HepG2 (cell line): ENCODE measurements around the gene PNPLA2. TPM values are rescaled to one million over a fixed set of nuclear protein-coding genes. Genes with fewer than 3 reads are reported as not detected.

Experiments
- ATAC-seq: fragments of 200-7000 bp; cut with Tn5 transposase; 3 replicates; pipeline ENCODE4 v1.9.1; 2020; ENCODE audit warnings: mild to moderate bottlenecking, moderate library complexity
- BruUV-seq: library from RNA; stranded (reverse); fragments of 400-500 nt; replicated peaks from 2 replicates; lab custom pipeline; 2021; lab: Mats Ljungman, UMichigan
- CTCF ChIA-PET: fragments of 300-600 bp; formaldehyde crosslinking; extraction: SDS; loops from one replicate; lab custom pipeline; 2021; ENCODE audit warnings: low total read pairs, inconsistent platforms, low intra/inter-chr PET ratio; lab: Yijun Ruan, JAX
- POLR2A ChIA-PET: fragments of 350-600 bp; sonication (Branson Sonifier 250); formaldehyde crosslinking; loops from one replicate; lab custom pipeline; 2020; ENCODE audit warnings: antibody characterized with exemption, inconsistent platforms; lab: Yijun Ruan, JAX
- DNase-seq: peaks from one replicate; pipeline ENCODE4 v3.0.0-alpha.2; 2015; ENCODE audit warnings: low spot score
- FAIRE-seq: peaks from 3 replicates; lab custom pipeline; 2011; peaks lifted over from hg19 to GRCh38; lab: Jason Lieb, UNC
- H2AFZ ChIP-seq: one replicate; pipeline ENCODE4 v1.6.1; 2011; ENCODE audit warnings: low read length, inconsistent platforms
- H3K27ac ChIP-seq: fragments of 300-600 bp; 3 replicates; pipeline ENCODE4 v1.8.0; 2011; ENCODE audit warnings: mixed run types, mild to moderate bottlenecking, mixed read lengths, low read length, inconsistent platforms; ENCODE audit not compliant: insufficient read depth; ENCODE audit errors: extremely low read length
- H3K27me3 ChIP-seq, 2 experiments: fragments of 200-600 bp in 1 of 2; 2 replicates in 1 of 2; 3 replicates in 1 of 2; pipeline versions ENCODE4 v1.6.0 to v1.8.0; 2011; ENCODE audit warnings: low read length in 2 of 2, mild to moderate bottlenecking in 2 of 2, moderate library complexity in 2 of 2, inconsistent platforms in 1 of 2; ENCODE audit not compliant: insufficient read depth in 2 of 2, control insufficient read depth in 1 of 2
- H3K36me3 ChIP-seq, 2 experiments: fragments of 200-600 bp in 1 of 2; replicated peaks in 1 of 2; 2 replicates in 1 of 2; 3 replicates in 1 of 2; pipeline versions ENCODE4 v1.5.1 to v1.8.0; 2011; ENCODE audit warnings: low read length in 2 of 2, inconsistent platforms in 1 of 2; ENCODE audit not compliant: insufficient read depth in 2 of 2, control insufficient read depth in 1 of 2
- H3K4me1 ChIP-seq: 2 replicates; pipeline ENCODE4 v1.5.1; 2012; ENCODE audit warnings: low read length, inconsistent platforms; ENCODE audit not compliant: insufficient read depth
- H3K4me2 ChIP-seq: 2 replicates; pipeline ENCODE4 v1.6.0; 2011; ENCODE audit warnings: low read depth, low read length, inconsistent platforms
- H3K4me3 ChIP-seq, 3 experiments: fragments of 200-600 bp in 1 of 3; sonication (generic), shearing (Covaris generic) in 1 of 3; replicated peaks in 1 of 3; 2 replicates each; pipeline ENCODE4 v1.5.1; 2011 to 2016; ENCODE audit warnings: low read length in 3 of 3, inconsistent platforms in 2 of 3, low read depth in 2 of 3, mild to moderate bottlenecking in 2 of 3, control low read depth in 1 of 3, mixed read lengths in 1 of 3; ENCODE audit not compliant: insufficient read depth in 1 of 3
- H3K79me2 ChIP-seq: one replicate; pipeline ENCODE4 v1.6.1; 2011; ENCODE audit warnings: low read length, inconsistent platforms; ENCODE audit not compliant: insufficient read depth
- H3K9ac ChIP-seq: 2 replicates; pipeline ENCODE4 v1.6.0; 2011; ENCODE audit warnings: mild to moderate bottlenecking, low read depth, low read length, inconsistent platforms; ENCODE audit not compliant: insufficient read depth
- H3K9me3 ChIP-seq: 2 replicates; pipeline ENCODE4 v1.5.1; 2012; ENCODE audit warnings: mild to moderate bottlenecking, low read length
- H4K20me1 ChIP-seq: 2 replicates; pipeline ENCODE4 v1.6.0; 2011; ENCODE audit warnings: inconsistent platforms, mild to moderate bottlenecking, low read length, moderate library complexity; ENCODE audit not compliant: insufficient read depth
- AGO2 ChIP-seq: fragments of 200-400 bp; formaldehyde crosslinking; optimal IDR thresholded peaks from 2 replicates; pipeline ENCODE3; 2017; ENCODE audit warnings: mild to moderate bottlenecking, low read depth, low read length, moderate library complexity
- POLR2A ChIP-seq, 2 experiments: IDR thresholded peaks; 2 replicates each; pipeline ENCODE4 v1.6.1; 2011; ENCODE audit warnings: low read depth in 2 of 2, low read length in 2 of 2, mild to moderate bottlenecking in 1 of 2, moderate library complexity in 1 of 2; ENCODE audit not compliant: insufficient read depth in 1 of 2
- TOPORS ChIP-seq: sonication (generic); formaldehyde crosslinking; IDR thresholded peaks from 2 replicates; pipeline ENCODE4 v1.8.0; 2023; ENCODE audit warnings: mild to moderate bottlenecking, missing genetic modification reagents
- ZFP91 ChIP-seq: sonication (generic); formaldehyde crosslinking; IDR thresholded peaks from 2 replicates; pipeline ENCODE4 v1.9.0; 2022; ENCODE audit warnings: missing genetic modification reagents, mild to moderate bottlenecking, borderline replicate concordance
- ZNF33A ChIP-seq: sonication (generic); formaldehyde crosslinking; IDR thresholded peaks from 2 replicates; pipeline ENCODE4 v1.5.1; 2020; ENCODE audit warnings: missing genetic modification reagents, mild to moderate bottlenecking, moderate library complexity, borderline replicate concordance
- ZNF343 ChIP-seq: sonication (generic); formaldehyde crosslinking; IDR thresholded peaks from 2 replicates; pipeline ENCODE4 v1.4.0; 2020; ENCODE audit warnings: mild to moderate bottlenecking, missing genetic modification reagents
- ZNF576 ChIP-seq: sonication (generic); formaldehyde crosslinking; IDR thresholded peaks from 2 replicates; pipeline ENCODE4 v1.4.0; 2020; ENCODE audit warnings: mild to moderate bottlenecking, missing genetic modification reagents
- ZNF589 ChIP-seq: sonication (generic); formaldehyde crosslinking; conservative IDR thresholded peaks from 2 replicates; pipeline ENCODE4 v1.8.0; 2022; ENCODE audit warnings: mild to moderate bottlenecking, moderate library complexity, missing genetic modification reagents
- WGBS: methylation state at CpG from one replicate; pipeline ENCODE4 v1.1.6; 2017; ENCODE audit warnings: low lambda C conversion rate; 5-methylcytosine and 5-hydroxymethylcytosine counted together
- in situ Hi-C: cut with HindIII; loops from 2 replicates; pipeline ENCODE4 v1.10.0; 2017; ENCODE audit warnings: low pct_unique_long_range_greater_than_20kb; ENCODE audit not compliant: extremely low pct_ligation_motif_present
- intact Hi-C: fragments of 100-400 bp; cut with micrococcal nuclease; formaldehyde crosslinking; loops from one replicate; pipeline ENCODE4 v1.10.0; 2022; ENCODE audit not compliant: unreplicated experiment
- polyA plus RNA-seq, 8 experiments: library from polyadenylated mRNA; depleted of rRNA in 3 of 8; stranded (reverse) in 7 of 8; unstranded in 1 of 8; fragments of >200 nt; fragmentation: Illumina TruSeq in 4 of 8; extraction: Trizol in 4 of 8; gene quantifications; 2 replicates each; pipeline versions ENCODE4 v1.2.1 to v1.2.3, GENCODE V29; 2011 to 2016; ENCODE audit warnings: low read depth in 4 of 8, missing spikeins in 1 of 8, mixed read lengths in 1 of 8; ENCODE audit not compliant: insufficient read depth in 1 of 8
- total RNA-seq, 5 experiments: library from RNA; depleted of rRNA; stranded (reverse); fragments of >200 nt; fragmentation: Illumina TruSeq; extraction: Trizol; gene quantifications; 2 replicates each; pipeline ENCODE4 v1.2.3, GENCODE V29; 2016; ENCODE audit warnings: low read depth in 1 of 5

PNPLA2 gene
- total and polyA plus RNA-seq, 2 of the 13 experiments (the other 11 are each of a cell fraction or from before 2014, with no cell fraction given) = 10.5 to 43.2 TPM

DNA sequence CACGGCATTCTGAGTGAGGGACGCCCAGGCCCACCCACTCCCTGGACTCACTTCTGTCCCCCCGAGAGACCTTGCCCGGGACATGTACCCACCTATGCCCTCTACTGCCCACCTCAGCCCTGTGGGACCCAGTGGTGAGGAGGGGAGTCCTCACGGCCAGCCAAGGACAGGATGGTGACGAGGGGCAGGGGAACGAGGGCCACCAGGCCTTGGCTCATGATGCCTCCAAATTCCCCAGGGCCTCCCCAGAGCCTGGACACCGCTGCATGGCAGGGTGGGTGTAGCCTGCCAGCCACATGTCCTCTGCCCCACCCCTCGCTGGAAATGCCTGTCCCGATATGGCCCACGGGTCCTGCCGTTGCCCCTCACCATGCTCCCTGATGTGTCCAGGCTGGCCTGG is 50.1 kb downstream of the PNPLA2 start:
- DNase-seq = no peak
- Histone ChIP-seq H3K36me3 (peaks cover under 1 to 6% of the 10 kb centered on the region in 2 experiments; a peak in 2 of 5 replicates), H3K79me2 (no peaks in the 10 kb centered on the region), H3K4me2 (no peak overlapping the region), H3K27me3 (no peaks in the 10 kb centered on the region), H3K9me3 (no peaks in the 10 kb centered on the region), H3K4me3 (no peak overlapping the region)
- no TSS peak for BruUV-seq
- intact Hi-C loops = no loop called here
- CTCF ChIA-PET = no interaction called here
- peak; percentile 89 for TF ChIP-seq AGO2
- no peak for TF ChIP-seq ZNF589 (CRISPR knock-in tag)
- TF ChIP-seq, all 625 proteins: peak for 1
- 98% methylated on average over 8 of the region's 12 CpGs for WGBS
- Histone ChIP-seq H2AFZ (no peak overlapping the region), H3K4me1 (0 out of 2 replicates have a peak, but pooled peaks cover 8% of the 10 kb centered on the region), H4K20me1 (no peaks in the 10 kb centered on the region), H3K27ac (no peak overlapping the region), H3K9ac (no peak overlapping the region)
- ATAC-seq (no peak), FAIRE-seq (no peak)
- POLR2A ChIA-PET = no interaction called here
- in situ Hi-C loops = no loop called here

DNA sequence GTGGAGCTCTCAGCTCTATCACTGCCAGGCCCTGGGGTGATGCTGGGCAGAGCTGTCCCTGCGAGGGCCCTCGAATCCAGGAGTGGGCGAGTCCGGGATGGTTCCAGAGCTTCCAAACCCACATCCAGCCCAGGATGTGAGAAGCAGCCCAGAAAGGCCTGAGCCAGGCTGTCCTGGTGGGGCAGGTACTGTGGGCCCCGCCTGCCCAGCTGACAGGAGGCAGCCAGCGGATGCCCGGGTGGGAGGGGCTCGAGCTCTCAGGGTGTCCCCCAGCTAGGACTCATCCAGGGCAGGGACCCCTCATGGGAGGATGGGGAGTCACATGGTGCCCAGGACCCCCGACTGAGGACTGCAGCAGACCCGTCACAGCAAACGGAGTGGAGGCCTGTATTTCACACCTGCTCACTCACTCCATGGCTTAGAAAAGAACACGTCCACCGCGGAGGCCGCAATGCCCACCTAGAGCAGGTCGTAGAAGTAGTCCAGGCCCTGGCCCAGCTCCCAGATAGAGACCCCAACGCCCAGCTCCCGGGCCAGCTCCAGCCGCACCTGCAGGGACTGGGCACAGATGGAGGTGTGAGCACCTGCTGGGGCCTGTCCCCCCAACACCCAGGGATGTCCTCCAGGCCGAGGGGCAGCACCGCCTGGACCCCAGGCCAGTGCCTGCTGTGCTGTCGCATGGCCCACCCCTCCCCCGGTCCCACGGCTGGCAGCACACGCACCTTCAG is 50.8 kb downstream of the PNPLA2 start:
- Histone ChIP-seq H3K4me2 (no peak overlapping the region), H3K79me2 (no peaks in the 10 kb centered on the region), H3K27ac (no peak overlapping the region), H3K4me3 (no peak overlapping the region), H3K36me3 (peaks cover 0 to 8% of the 10 kb centered on the region in 2 experiments; a peak in 2 of 5 replicates), H3K4me1 (0 out of 2 replicates have a peak, but pooled peaks cover 8% of the 10 kb centered on the region), H4K20me1 (no peaks in the 10 kb centered on the region), H2AFZ (no peak overlapping the region), H3K9ac (no peak overlapping the region), H3K27me3 (no peaks in the 10 kb centered on the region), H3K9me3 (no peaks in the 10 kb centered on the region)
- ATAC-seq (no peak; the same call in 2 of the 3 replicates), DNase-seq (no peak), FAIRE-seq (no peak)
- ChIA-PET CTCF (interaction anchor here (1.0 kb wide), 1 partner anchor 182 kb away, joined by 3 read pairs; no protein-coding TSS in a partner anchor), POLR2A (no interaction called here)
- in situ Hi-C loops = no loop called here
- intact Hi-C loops = no loop called here
- WGBS = 97% methylated on average over 5 of the region's 25 CpGs
- no TSS peak for BruUV-seq
- TF ChIP-seq ZFP91 (CRISPR knock-in tag) = 0 out of 2 replicates have a peak, but pooled peaks have one; percentile 18
- TF ChIP-seq TOPORS (CRISPR knock-in tag) = no peak
- TF ChIP-seq ZNF33A = no peak
- TF ChIP-seq ZNF576 (CRISPR knock-in tag) = 0 out of 2 replicates have a peak, but pooled peaks have one; percentile 14
- 0 out of 4 replicates have a peak, but pooled peaks of 1 of the 2 experiments have one; percentile 19 for TF ChIP-seq POLR2A (IDR thresholded peaks at IDR 0.05; ENCODE audit: insufficient read depth in 1 of 2, low read depth in 2 of 2, low read length in 2 of 2)
- 0 out of 2 replicates have a peak, but pooled peaks have one; percentile 18 for TF ChIP-seq ZNF343
